Bronchial epithelial cell (primary cell): ENCODE results near the gene COQ8B. TPM values are rescaled to one million over a fixed set of nuclear protein-coding genes. Genes with fewer than 3 reads are reported as not detected.
A peak's percentile ranks its signal among the peaks of the same experiment; 100 is the strongest.

Source experiments
- DNase-seq: peaks from one replicate; pipeline ENCODE4 v3.0.0-alpha.2; 2010; ENCODE audit warnings: low read depth
- FAIRE-seq: peaks from 2 replicates; lab custom pipeline; 2011; peaks lifted over from hg19 to GRCh38; lab: Jason Lieb, UNC
- H3K27me3 ChIP-seq: 2 replicates; pipeline ENCODE4 v1.5.1; 2011; ENCODE audit warnings: low read length; ENCODE audit not compliant: control insufficient read depth, insufficient read depth
- H3K36me3 ChIP-seq: 2 replicates; pipeline ENCODE4 v1.5.1; 2011; ENCODE audit warnings: low read length; ENCODE audit not compliant: control insufficient read depth, insufficient read depth
- H3K4me3 ChIP-seq: 2 replicates; pipeline ENCODE4 v1.5.1; 2011; ENCODE audit warnings: mild to moderate bottlenecking, low read depth, low read length, control low read depth
- total RNA-seq: library from RNA; depleted of rRNA; stranded (reverse); fragments of >200 nt; gene quantifications from 2 replicates; pipeline ENCODE4 v1.2.1, GENCODE V29; 2014
- TF ChIP-seq, protein P1 (sequence below): IDR thresholded peaks from 2 replicates; pipeline ENCODE4 v1.5.1; 2011; ENCODE audit warnings: mild to moderate bottlenecking, moderate library complexity, low read length, control low read depth, inconsistent platforms; ENCODE audit not compliant: insufficient read depth, severe bottlenecking

The COQ8B gene
- total RNA-seq, 1 donor from 2014 or later = 20.0 TPM

DNA sequence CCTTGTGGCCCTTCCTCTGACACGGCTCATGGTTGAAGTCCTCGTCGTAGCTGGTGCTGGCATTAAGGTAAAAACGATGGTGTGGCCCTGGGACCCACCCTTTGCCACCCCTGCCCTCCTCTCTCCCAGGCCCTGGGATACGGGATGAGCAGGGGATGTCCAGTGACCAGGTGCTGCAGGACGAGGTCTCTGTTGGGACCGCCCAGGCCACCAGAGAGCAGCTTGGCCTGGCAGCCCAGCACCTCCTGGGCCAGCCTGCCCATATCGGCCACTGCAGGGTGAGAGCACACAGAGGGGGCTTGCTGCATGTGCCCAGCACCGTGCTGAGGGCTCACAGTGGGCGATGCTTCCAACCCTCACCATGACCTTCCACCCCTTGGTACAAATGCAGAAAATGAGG, 27.2 kb upstream of the COQ8B start:
- Histone ChIP-seq H3K4me3 (no peak overlapping the region), H3K36me3 (peaks cover 9% of the 10 kb centered on the region), H3K27me3 (no peaks in the 10 kb centered on the region)
- DNase-seq (no peak), FAIRE-seq (no peak)
- TF ChIP-seq, protein P1, sequence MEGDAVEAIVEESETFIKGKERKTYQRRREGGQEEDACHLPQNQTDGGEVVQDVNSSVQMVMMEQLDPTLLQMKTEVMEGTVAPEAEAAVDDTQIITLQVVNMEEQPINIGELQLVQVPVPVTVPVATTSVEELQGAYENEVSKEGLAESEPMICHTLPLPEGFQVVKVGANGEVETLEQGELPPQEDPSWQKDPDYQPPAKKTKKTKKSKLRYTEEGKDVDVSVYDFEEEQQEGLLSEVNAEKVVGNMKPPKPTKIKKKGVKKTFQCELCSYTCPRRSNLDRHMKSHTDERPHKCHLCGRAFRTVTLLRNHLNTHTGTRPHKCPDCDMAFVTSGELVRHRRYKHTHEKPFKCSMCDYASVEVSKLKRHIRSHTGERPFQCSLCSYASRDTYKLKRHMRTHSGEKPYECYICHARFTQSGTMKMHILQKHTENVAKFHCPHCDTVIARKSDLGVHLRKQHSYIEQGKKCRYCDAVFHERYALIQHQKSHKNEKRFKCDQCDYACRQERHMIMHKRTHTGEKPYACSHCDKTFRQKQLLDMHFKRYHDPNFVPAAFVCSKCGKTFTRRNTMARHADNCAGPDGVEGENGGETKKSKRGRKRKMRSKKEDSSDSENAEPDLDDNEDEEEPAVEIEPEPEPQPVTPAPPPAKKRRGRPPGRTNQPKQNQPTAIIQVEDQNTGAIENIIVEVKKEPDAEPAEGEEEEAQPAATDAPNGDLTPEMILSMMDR = no peak

- peaks cover 14% of the 10 kb centered on the region for H3K36me3 ChIP-seq
- H3K4me3 ChIP-seq = no peak overlapping the region
- no peaks in the 10 kb centered on the region for H3K27me3 ChIP-seq
- TF ChIP-seq, protein P1 = no peak
- DNase-seq (no peak), FAIRE-seq (no peak)
Measured at GRCh38 chr19:40742886-40743285, 26.2 kb upstream of the COQ8B start.

DNA sequence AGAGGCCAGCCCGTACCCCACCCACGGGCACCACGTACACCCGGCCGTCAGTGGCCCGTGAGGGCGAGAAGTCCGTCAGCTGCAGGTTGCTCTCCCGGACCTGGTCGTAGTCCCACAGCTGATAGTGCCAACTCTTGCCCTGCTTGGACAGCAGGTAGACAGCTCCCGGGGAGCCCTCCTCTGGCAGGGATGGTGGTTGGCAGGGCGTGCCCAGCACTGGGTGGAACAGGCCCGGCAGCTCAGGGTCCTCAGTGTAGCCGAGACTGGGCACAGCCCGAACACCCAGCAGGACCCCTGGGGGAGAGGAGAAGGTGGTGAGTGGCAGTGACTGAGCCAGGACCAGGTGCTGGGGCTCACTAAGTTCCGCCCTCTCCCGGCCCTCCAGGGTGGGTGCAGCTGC, 25.8 kb upstream of the COQ8B start:
- Histone ChIP-seq H3K4me3 (no peak overlapping the region), H3K27me3 (no peaks in the 10 kb centered on the region), H3K36me3 (peaks cover 17% of the 10 kb centered on the region)
- FAIRE-seq = no peak
- DNase-seq = no peak
- TF ChIP-seq, protein P1 = no peak

DNA sequence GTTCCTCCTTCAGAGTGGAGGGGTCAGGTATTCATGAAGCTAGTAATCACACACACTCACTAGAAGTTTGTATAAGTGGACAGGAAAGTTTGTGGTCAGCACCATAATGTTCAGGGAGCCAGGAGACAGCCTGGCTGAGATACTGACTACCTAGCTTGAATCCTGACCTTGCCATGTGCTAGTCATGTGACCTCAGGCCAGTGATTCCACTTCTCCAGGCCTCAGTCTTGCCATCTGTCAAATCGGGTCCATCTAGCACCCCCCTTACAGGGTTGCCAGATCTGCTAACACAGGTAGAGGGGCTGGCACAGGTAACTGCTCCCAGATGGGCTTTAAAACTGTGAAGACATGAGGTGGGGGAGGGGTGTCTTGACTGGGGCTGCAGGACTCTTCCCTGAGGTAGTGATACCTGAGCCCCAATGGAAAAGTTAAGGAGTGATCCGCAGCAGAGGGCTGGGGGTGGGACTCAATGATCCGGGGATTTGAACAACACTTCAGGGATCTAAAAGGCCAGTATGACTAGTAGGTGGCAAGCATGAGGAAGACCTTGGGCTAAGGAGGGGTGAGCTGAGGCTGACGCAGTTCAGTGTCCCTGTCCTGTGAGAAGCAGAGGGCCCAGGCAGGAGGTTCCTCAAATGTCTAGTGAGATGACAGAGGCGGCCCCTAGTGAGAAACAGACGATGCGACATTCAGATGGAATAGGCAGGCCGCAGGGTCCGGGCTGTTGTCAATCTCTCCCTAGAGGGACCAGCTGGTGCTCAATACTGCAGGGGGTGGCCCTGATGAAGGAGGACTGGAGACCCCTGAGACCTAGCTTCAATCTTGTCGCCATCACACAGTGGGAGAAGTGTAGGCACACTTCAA, 25.1 kb upstream of the COQ8B start:
- TF ChIP-seq, protein P1 = no peak
- Histone ChIP-seq H3K4me3 (no peak overlapping the region), H3K36me3 (peaks cover 24% of the 10 kb centered on the region), H3K27me3 (no peaks in the 10 kb centered on the region)
- DNase-seq = peak; percentile 38
- FAIRE-seq = peak; percentile 18

DNA sequence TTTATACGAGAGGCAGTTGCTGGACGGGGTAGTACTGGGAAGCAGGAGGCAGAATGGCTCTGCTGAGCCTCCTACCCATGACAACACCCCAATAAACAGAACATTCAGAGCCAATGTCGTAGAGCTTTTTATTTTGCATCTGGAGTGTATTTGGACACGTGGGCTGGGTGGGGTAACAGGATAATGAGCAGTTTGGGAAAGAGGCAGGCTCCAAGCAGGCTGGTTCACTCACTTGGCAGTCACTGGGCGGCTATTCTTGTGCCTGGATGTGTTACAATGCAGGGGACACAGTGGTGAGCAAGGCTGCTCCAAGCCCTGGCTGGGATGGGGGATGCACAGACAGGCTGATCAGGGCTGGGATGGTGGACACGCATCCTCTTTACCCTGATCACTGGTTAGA, 24.1 kb upstream of the COQ8B start:
- Histone ChIP-seq H3K27me3 (no peaks in the 10 kb centered on the region), H3K36me3 (peaks cover 28% of the 10 kb centered on the region), H3K4me3 (no peak overlapping the region)
- TF ChIP-seq, protein P1 = no peak
- DNase-seq = no peak
- FAIRE-seq = no peak
